PC-9 (cell line): Measurements from ENCODE around the gene NCAPH2. TPM values are rescaled to one million over a fixed set of nuclear protein-coding genes. Genes with fewer than 3 reads are reported as not detected.

Experiments used
- BruUV-seq: library from RNA; stranded (reverse); fragments of 400-500 nt; replicated peaks from 2 replicates; lab custom pipeline; 2021; lab: Mats Ljungman, UMichigan
- CTCF ChIA-PET: fragments of 300-600 bp; sonication (Branson Sonifier 250); formaldehyde crosslinking; loops from one replicate; lab custom pipeline; 2022; ENCODE audit warnings: antibody characterized with exemption; lab: Charles Lee
- POLR2A ChIA-PET: fragments of 300-600 bp; sonication (Branson Sonifier 250); formaldehyde crosslinking; loops from one replicate; lab custom pipeline; 2022; ENCODE audit warnings: antibody characterized with exemption; ENCODE audit not compliant: unreplicated experiment; lab: Charles Lee
- DNase-seq, 2 experiments: peaks; one replicate each; pipeline versions ENCODE4 v3.0.0 to v3.0.0-alpha.2; 2015 to 2022; ENCODE audit warnings: mixed read lengths in 1 of 2
- H2AFZ ChIP-seq: fragments of 200-600 bp; sonication (generic); 2 replicates; pipeline ENCODE4 v1.8.1; 2017; ENCODE audit warnings: antibody characterized with exemption
- H3F3A ChIP-seq: fragments of 200-600 bp; sonication (generic); 2 replicates; pipeline ENCODE4 v1.8.1; 2017; ENCODE audit warnings: antibody characterized with exemption, mild to moderate bottlenecking, low read depth; ENCODE audit not compliant: insufficient read depth
- H3K27ac ChIP-seq: fragments of 200-600 bp; sonication (generic); 2 replicates; pipeline ENCODE4 v1.6.1; 2016; ENCODE audit warnings: mixed run types
- H3K27me3 ChIP-seq: fragments of 200-600 bp; sonication (generic); 2 replicates; pipeline ENCODE4 v1.6.1; 2016; ENCODE audit warnings: low read depth, mixed run types; ENCODE audit not compliant: insufficient read depth
- H3K36me3 ChIP-seq: fragments of 200-600 bp; sonication (generic); 2 replicates; pipeline ENCODE4 v1.6.1; 2016; ENCODE audit warnings: low read depth, mixed run types
- H3K4me1 ChIP-seq: fragments of 200-600 bp; sonication (generic); replicated peaks from 2 replicates; pipeline ENCODE4 v1.6.1; 2016; ENCODE audit warnings: mixed run types; ENCODE audit not compliant: insufficient read depth
- H3K4me2 ChIP-seq: fragments of 200-600 bp; sonication (generic); 2 replicates; pipeline ENCODE4 v1.6.1; 2017; ENCODE audit warnings: mixed run types
- H3K4me3 ChIP-seq: fragments of 200-600 bp; sonication (generic); 2 replicates; pipeline ENCODE4 v1.6.1; 2016; ENCODE audit warnings: mixed run types
- H3K79me2 ChIP-seq: fragments of 200-600 bp; sonication (generic); 2 replicates; pipeline ENCODE4 v1.6.1; 2017; ENCODE audit warnings: low read depth, mixed run types
- H3K9me2 ChIP-seq: fragments of 200-600 bp; sonication (generic); 2 replicates; pipeline ENCODE4 v1.8.1; 2017; ENCODE audit warnings: mild to moderate bottlenecking; ENCODE audit not compliant: insufficient read depth
- H3K9me3 ChIP-seq: fragments of 200-600 bp; sonication (generic); 2 replicates; pipeline ENCODE4 v1.8.1; 2016; ENCODE audit warnings: low read depth; ENCODE audit not compliant: insufficient read depth
- H4K20me1 ChIP-seq: fragments of 200-600 bp; sonication (generic); 2 replicates; pipeline ENCODE4 v1.8.1; 2017; ENCODE audit not compliant: insufficient read depth
- EZH2 ChIP-seq: fragments of 200-600 bp; sonication (generic); IDR thresholded peaks from 2 replicates; pipeline ENCODE4 v1.8.0; 2017; ENCODE audit warnings: antibody characterized with exemption, low read depth
- intact Hi-C: fragments of 100-400 bp; cut with micrococcal nuclease; formaldehyde crosslinking; loops from one replicate; pipeline ENCODE4 v1.10.0; 2022; ENCODE audit not compliant: unreplicated experiment
- total RNA-seq: library from RNA; stranded (reverse); gene quantifications from 2 replicates; pipeline ENCODE4 v1.2.3, GENCODE V29; 2021
- TF ChIP-seq, protein P1 (sequence below): fragments of 200-600 bp; sonication (generic); conservative IDR thresholded peaks from 2 replicates; pipeline ENCODE4 v1.6.1; 2017; ENCODE audit warnings: mixed run types, antibody characterized with exemption, mild to moderate bottlenecking, moderate library complexity

NCAPH2 gene
- total RNA-seq, 1 experiment from 2014 or later = 58.8 TPM

DNA sequence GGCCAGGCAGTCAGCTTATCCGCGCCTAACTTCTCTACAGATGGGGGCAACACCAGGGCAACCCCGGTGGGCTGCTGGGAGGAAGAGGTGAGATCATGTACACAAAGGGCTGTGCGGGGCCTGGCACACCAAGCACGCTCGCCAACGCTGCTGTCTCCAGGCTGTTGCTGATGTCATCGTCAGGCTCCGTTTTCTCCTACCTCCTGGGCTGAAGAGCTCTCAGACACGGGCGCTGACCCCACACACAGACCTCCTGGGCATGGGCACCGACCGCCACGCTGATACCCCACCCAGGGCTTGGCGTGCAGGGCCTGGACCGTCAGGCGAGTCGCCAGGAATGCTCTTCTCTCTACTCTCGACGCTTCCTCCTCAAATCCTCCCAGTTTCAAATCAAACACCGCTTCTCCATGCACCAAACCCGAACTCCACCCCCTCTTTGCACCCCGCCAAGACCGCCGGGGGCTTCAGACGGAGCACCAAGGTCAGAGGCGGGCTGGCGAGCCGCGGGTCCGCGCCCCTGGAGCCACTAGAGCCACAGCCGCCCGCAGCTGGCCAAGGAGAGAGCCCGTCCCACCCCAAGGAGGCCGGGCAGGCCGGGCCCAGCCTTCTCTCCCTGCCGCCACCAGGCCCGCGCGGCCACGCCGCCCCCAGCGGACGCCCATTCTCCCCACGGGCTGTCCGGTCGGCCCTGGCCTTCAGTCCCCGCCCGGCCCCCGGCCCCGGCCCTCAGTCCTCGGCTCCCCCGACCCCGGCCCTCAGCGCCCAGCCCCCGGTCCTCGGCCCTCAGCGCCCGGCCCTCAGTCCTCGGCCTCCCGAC is 34.0 kb upstream of the NCAPH2 start:
- intact Hi-C loops = no loop called here
- Histone ChIP-seq H2AFZ (no peak overlapping the region), H3K4me1 (peaks cover 53% of the 10 kb centered on the region), H3K27me3 (no peaks in the 10 kb centered on the region), H3K27ac (no peak overlapping the region), H3F3A (peaks cover 38% of the 10 kb centered on the region), H3K4me3 (peak overlapping the region; percentile 77), H3K4me2 (peak overlapping the region; percentile 87), H3K79me2 (peaks cover 52% of the 10 kb centered on the region), H4K20me1 (peaks cover 51% of the 10 kb centered on the region), H3K9me3 (no peaks in the 10 kb centered on the region), H3K36me3 (no peaks in the 10 kb centered on the region), H3K9me2 (no peaks in the 10 kb centered on the region)
- TF ChIP-seq, protein P1, sequence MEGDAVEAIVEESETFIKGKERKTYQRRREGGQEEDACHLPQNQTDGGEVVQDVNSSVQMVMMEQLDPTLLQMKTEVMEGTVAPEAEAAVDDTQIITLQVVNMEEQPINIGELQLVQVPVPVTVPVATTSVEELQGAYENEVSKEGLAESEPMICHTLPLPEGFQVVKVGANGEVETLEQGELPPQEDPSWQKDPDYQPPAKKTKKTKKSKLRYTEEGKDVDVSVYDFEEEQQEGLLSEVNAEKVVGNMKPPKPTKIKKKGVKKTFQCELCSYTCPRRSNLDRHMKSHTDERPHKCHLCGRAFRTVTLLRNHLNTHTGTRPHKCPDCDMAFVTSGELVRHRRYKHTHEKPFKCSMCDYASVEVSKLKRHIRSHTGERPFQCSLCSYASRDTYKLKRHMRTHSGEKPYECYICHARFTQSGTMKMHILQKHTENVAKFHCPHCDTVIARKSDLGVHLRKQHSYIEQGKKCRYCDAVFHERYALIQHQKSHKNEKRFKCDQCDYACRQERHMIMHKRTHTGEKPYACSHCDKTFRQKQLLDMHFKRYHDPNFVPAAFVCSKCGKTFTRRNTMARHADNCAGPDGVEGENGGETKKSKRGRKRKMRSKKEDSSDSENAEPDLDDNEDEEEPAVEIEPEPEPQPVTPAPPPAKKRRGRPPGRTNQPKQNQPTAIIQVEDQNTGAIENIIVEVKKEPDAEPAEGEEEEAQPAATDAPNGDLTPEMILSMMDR = no peak
- no peak for TF ChIP-seq EZH2
- BruUV-seq = TSS peak; percentile 58
- peak; percentile 46 for DNase-seq
- ChIA-PET CTCF (no interaction called here), POLR2A (no interaction called here)

DNA sequence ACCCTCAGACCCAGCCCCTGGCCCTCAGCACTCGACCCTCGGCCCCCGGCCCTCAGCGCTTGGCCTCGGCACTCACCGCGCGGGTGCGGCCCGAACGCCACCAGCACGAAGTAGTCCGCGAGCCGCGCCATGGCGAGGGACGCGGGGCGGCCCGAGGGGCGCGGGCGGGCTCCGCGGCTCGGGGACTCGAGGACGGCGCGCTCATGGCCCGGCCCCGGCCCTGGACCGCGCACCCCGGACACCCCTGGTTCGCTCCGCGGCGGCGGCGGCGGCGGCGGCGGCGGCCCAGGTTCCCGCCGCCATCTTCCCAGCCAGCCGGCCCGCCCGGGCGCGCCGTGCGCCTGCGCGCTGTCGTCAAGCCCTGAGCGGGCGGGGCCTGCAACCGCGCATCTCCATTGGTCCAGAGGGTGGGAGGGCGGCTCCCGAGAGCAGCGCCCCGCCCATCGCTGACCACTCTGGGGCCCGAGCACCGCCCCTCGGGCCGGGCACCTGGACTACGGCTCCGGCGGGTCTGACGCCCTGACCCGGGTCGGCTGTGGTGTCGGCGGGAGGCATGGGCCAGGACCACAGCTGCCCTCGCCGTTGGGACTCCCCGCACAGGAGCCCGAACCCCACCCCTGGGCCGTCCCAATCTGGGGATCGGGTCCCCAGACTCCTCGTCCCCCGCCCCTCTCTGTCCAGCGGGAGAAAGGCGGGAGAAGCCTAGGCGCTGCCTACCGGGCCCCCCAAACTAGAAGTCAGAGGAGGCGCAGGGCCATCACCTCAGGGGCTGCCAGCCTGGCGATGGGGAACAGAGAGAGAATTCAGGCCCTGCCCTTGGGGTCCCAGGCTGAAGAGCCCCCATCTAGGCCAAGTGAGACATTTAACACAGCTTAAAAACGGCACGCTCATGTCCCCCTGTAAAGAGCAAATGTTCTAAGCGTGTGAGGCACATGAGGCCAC is 33.0 kb upstream of the NCAPH2 start, which contains the start of gene SBF1:
TSS of gene SBF1 (minus strand) at position 326 of the 942 bp plus-strand sequence. CDS start at position 131, 195 bp downstream.
- BruUV-seq = TSS peak; percentile 93
- Histone ChIP-seq H3K27ac (no peak within 1 kb of the TSS), H3F3A (peaks cover 37% of the 10 kb centered on the region), H3K9me2 (no peaks in the 10 kb centered on the region), H4K20me1 (peaks cover 43% of the 10 kb centered on the region), H3K36me3 (no peaks in the 10 kb centered on the region), H3K4me2 (peak within 1 kb of the TSS; percentile 97), H3K79me2 (peaks cover 46% of the 10 kb centered on the region), H3K27me3 (no peaks in the 10 kb centered on the region), H3K9me3 (no peaks in the 10 kb centered on the region), H2AFZ (peak within 1 kb of the TSS; percentile 91), H3K4me3 (peak within 1 kb of the TSS; percentile 77), H3K4me1 (peaks cover 44% of the 10 kb centered on the region)
- ChIA-PET POLR2A (no interaction called here), CTCF (no interaction called here)
- TF ChIP-seq EZH2 = no peak
- TF ChIP-seq, protein P1 = no peak
- peak; percentile 82 to 92 for DNase-seq
- intact Hi-C loops = loop anchor here (1.0 kb wide), 1 partner anchor 33 kb away; the partner anchor contains the start of gene NCAPH2

DNA sequence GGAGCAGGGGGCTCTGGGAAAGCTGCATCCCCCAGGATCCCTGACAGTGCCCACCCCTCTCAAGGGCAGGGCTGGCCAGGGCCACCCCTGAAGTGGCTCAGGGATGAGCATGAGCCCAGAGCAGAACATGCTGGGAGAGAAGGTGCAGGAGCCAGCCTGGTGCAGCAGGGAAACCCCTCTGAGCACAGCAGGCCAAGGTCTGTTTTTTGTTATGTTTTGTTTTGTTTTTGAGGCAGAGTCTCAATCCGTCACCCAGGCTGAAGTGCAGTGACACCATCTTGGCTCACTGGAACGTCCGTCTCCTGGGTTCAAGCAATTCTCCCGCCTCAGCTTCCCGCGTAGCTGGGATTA is 32.4 kb upstream of the NCAPH2 start:
- Histone ChIP-seq H3K79me2 (peaks cover 40% of the 10 kb centered on the region), H3K27me3 (no peaks in the 10 kb centered on the region), H3K4me2 (peak overlapping the region; percentile 97), H3K36me3 (no peaks in the 10 kb centered on the region), H4K20me1 (peaks cover 36% of the 10 kb centered on the region), H3K9me3 (no peaks in the 10 kb centered on the region), H3F3A (peaks cover 36% of the 10 kb centered on the region; the same call in 1 of the 2 replicates), H2AFZ (peak overlapping the region; percentile 91), H3K27ac (no peak overlapping the region), H3K4me1 (peaks cover 37% of the 10 kb centered on the region), H3K4me3 (peak overlapping the region; percentile 65; the same call in 1 of the 2 replicates), H3K9me2 (no peaks in the 10 kb centered on the region)
- ChIA-PET POLR2A (no interaction called here), CTCF (no interaction called here)
- TF ChIP-seq EZH2 = no peak
- TF ChIP-seq, protein P1 = no peak
- no peak for DNase-seq
- no TSS peak for BruUV-seq
- intact Hi-C loops = loop anchor here (1.0 kb wide), 1 partner anchor 33 kb away; the partner anchor contains the start of gene NCAPH2
